ENCODE data around the gene HHIP. TPM values are rescaled to one million over a fixed set of nuclear protein-coding genes. Genes with fewer than 3 reads are reported as not detected.

Gene HHIP
- total and polyA plus RNA-seq, 2 donors (not counting 1 experiment from before 2014, with no cell fraction given): under 0.01 to 0.59 TPM

- no peaks in the 10 kb centered on the region for H4K20me1 ChIP-seq (ENCODE audit: control insufficient read depth, extremely low read depth, insufficient read depth, low read length)
- H3K9ac ChIP-seq (ENCODE audit: insufficient read depth, low read length): no peak overlapping the region
- no peak overlapping the region for H3K4me3 ChIP-seq (replicated peaks in 1 of 4; ENCODE audit: control extremely low read depth in 1 of 4, insufficient read depth in 1 of 4, low read depth in 3 of 4, low read length in 4 of 4)
- H3K27me3 ChIP-seq (ENCODE audit: control insufficient read depth, insufficient read depth, low read length): no peaks in the 10 kb centered on the region
- no peaks in the 10 kb centered on the region for H3K9me3 ChIP-seq (ENCODE audit: control insufficient read depth, insufficient read depth, low read depth, low read length)
- H3K79me2 ChIP-seq (ENCODE audit: control insufficient read depth, insufficient read depth, low read length): no peaks in the 10 kb centered on the region
- TF ChIP-seq EZH2 (IDR thresholded peaks at IDR 0.05; ENCODE audit: low read length, missing control alignments) (no peak), CTCF (conservative IDR thresholded peaks at IDR 0.05 in 1 of 2, IDR thresholded peaks at IDR 0.05 in 1 of 2; ENCODE audit: low read depth in 1 of 2, low read length in 2 of 2) (no peak)
- no peak overlapping the region for H3K27ac ChIP-seq (ENCODE audit: insufficient read depth, low read length)
- H3K36me3 ChIP-seq (ENCODE audit: control insufficient read depth, insufficient read depth, low read length): no peaks in the 10 kb centered on the region
- no peak overlapping the region for H2AFZ ChIP-seq (ENCODE audit: low read length)
- no peak overlapping the region for H3K4me2 ChIP-seq (ENCODE audit: extremely low read depth, insufficient read depth, low read length)
- DNase-seq (ENCODE audit: low read depth in 2 of 2): no peak
- no peaks in the 10 kb centered on the region for H3K4me1 ChIP-seq (ENCODE audit: control insufficient read depth, extremely low read depth, insufficient read depth, low read length)
These were observed 69.3 kb downstream of the HHIP start for GRCh38 chr4:144715230-144715629.

GRCh38 chr4:144716778-144717177 lies 70.8 kb downstream of the HHIP start:
- Histone ChIP-seq H3K27me3 (ENCODE audit: control insufficient read depth, insufficient read depth, low read length) (no peaks in the 10 kb centered on the region), H3K9ac (ENCODE audit: insufficient read depth, low read length) (no peak overlapping the region), H3K36me3 (ENCODE audit: control insufficient read depth, insufficient read depth, low read length) (no peaks in the 10 kb centered on the region), H3K4me3 (replicated peaks in 1 of 4; ENCODE audit: control extremely low read depth in 1 of 4, insufficient read depth in 1 of 4, low read depth in 3 of 4, low read length in 4 of 4) (no peak overlapping the region), H4K20me1 (ENCODE audit: control insufficient read depth, extremely low read depth, insufficient read depth, low read length) (no peaks in the 10 kb centered on the region), H3K4me1 (ENCODE audit: control insufficient read depth, extremely low read depth, insufficient read depth, low read length) (no peaks in the 10 kb centered on the region), H3K79me2 (ENCODE audit: control insufficient read depth, insufficient read depth, low read length) (no peaks in the 10 kb centered on the region), H3K4me2 (ENCODE audit: extremely low read depth, insufficient read depth, low read length) (no peak overlapping the region), H3K9me3 (ENCODE audit: control insufficient read depth, insufficient read depth, low read depth, low read length) (no peaks in the 10 kb centered on the region), H3K27ac (ENCODE audit: insufficient read depth, low read length) (no peak overlapping the region), H2AFZ (ENCODE audit: low read length) (no peak overlapping the region)
- TF ChIP-seq CTCF (conservative IDR thresholded peaks at IDR 0.05 in 1 of 2, IDR thresholded peaks at IDR 0.05 in 1 of 2; ENCODE audit: low read depth in 1 of 2, low read length in 2 of 2) (no peak), EZH2 (IDR thresholded peaks at IDR 0.05; ENCODE audit: low read length, missing control alignments) (no peak)
- DNase-seq (ENCODE audit: low read depth in 2 of 2): peak in 1 of 2 donors; percentile 53

- H3K9ac ChIP-seq (ENCODE audit: insufficient read depth, low read length): no peak overlapping the region
- H3K4me1 ChIP-seq (ENCODE audit: control insufficient read depth, extremely low read depth, insufficient read depth, low read length): no peaks in the 10 kb centered on the region
- H3K36me3 ChIP-seq (ENCODE audit: control insufficient read depth, insufficient read depth, low read length): no peaks in the 10 kb centered on the region
- no peaks in the 10 kb centered on the region for H3K79me2 ChIP-seq (ENCODE audit: control insufficient read depth, insufficient read depth, low read length)
- H3K27me3 ChIP-seq (ENCODE audit: control insufficient read depth, insufficient read depth, low read length): no peaks in the 10 kb centered on the region
- H3K4me3 ChIP-seq (replicated peaks in 1 of 4; ENCODE audit: control extremely low read depth in 1 of 4, insufficient read depth in 1 of 4, low read depth in 3 of 4, low read length in 4 of 4): no peak overlapping the region
- H3K27ac ChIP-seq (ENCODE audit: insufficient read depth, low read length): no peak overlapping the region
- H3K9me3 ChIP-seq (ENCODE audit: control insufficient read depth, insufficient read depth, low read depth, low read length): no peaks in the 10 kb centered on the region
- no peak for DNase-seq (ENCODE audit: low read depth in 2 of 2)
- H3K4me2 ChIP-seq (ENCODE audit: extremely low read depth, insufficient read depth, low read length): no peak overlapping the region
- no peak overlapping the region for H2AFZ ChIP-seq (ENCODE audit: low read length)
- H4K20me1 ChIP-seq (ENCODE audit: control insufficient read depth, extremely low read depth, insufficient read depth, low read length): no peaks in the 10 kb centered on the region
- TF ChIP-seq CTCF (conservative IDR thresholded peaks at IDR 0.05 in 1 of 2, IDR thresholded peaks at IDR 0.05 in 1 of 2; ENCODE audit: low read depth in 1 of 2, low read length in 2 of 2) (no peak), EZH2 (IDR thresholded peaks at IDR 0.05; ENCODE audit: low read length, missing control alignments) (no peak)
These were observed 73.1 kb downstream of the HHIP start for GRCh38 chr4:144718958-144719512.
